Measurements from ENCODE around the gene HPS6.

HPS6 gene

GRCh38 chr10:102038410-102038809 lies 26.7 kb upstream of the HPS6 start:
- Histone ChIP-seq H3K4me3 (replicated peaks; ENCODE audit: insufficient read depth, low read length) (no peak overlapping the region), H3K27me3 (ENCODE audit: insufficient read depth, poor library complexity, severe bottlenecking) (no peaks in the 10 kb centered on the region), H3K27ac (replicated peaks) (no peak overlapping the region)
- no peak for TF ChIP-seq CTCF (IDR thresholded peaks at IDR 0.05; ENCODE audit: insufficient read depth, low read length)
- TF ChIP-seq SPI1 (IDR thresholded peaks at IDR 0.05; ENCODE audit: borderline replicate concordance, low read depth) = no peak
- no peak for TF ChIP-seq GABPA (IDR thresholded peaks at IDR 0.05; ENCODE audit: low read depth)
- no peak for TF ChIP-seq POLR2AphosphoS5 (IDR thresholded peaks at IDR 0.05; ENCODE audit: low read depth)
- TF ChIP-seq REST (IDR thresholded peaks at IDR 0.05; ENCODE audit: insufficient replicate concordance, low read depth) = no peak
- no peak for DNase-seq (ENCODE audit: low read depth in 1 of 2, low spot score in 1 of 2)

GRCh38 chr10:102040305-102041050 lies 24.7 kb upstream of the HPS6 start:
- no peak for DNase-seq (ENCODE audit: low read depth in 1 of 2, low spot score in 1 of 2)
- Histone ChIP-seq H3K4me3 (replicated peaks; ENCODE audit: insufficient read depth, low read length) (no peak overlapping the region), H3K27me3 (ENCODE audit: insufficient read depth, poor library complexity, severe bottlenecking) (no peaks in the 10 kb centered on the region), H3K27ac (replicated peaks) (no peak overlapping the region)
- TF ChIP-seq REST (IDR thresholded peaks at IDR 0.05; ENCODE audit: insufficient replicate concordance, low read depth) = peak; percentile 92
- TF ChIP-seq SPI1 (IDR thresholded peaks at IDR 0.05; ENCODE audit: borderline replicate concordance, low read depth) = no peak

GRCh38 chr10:102045292-102045691 lies 19.9 kb upstream of the HPS6 start:
- Histone ChIP-seq H3K27ac (replicated peaks) (no peak overlapping the region), H3K4me3 (replicated peaks; ENCODE audit: insufficient read depth, low read length) (no peak overlapping the region), H3K27me3 (ENCODE audit: insufficient read depth, poor library complexity, severe bottlenecking) (no peaks in the 10 kb centered on the region)
- DNase-seq (ENCODE audit: low read depth in 1 of 2, low spot score in 1 of 2) = no peak
- TF ChIP-seq CTCF (IDR thresholded peaks at IDR 0.05; ENCODE audit: insufficient read depth, low read length) (no peak), SPI1 (IDR thresholded peaks at IDR 0.05; ENCODE audit: borderline replicate concordance, low read depth) (no peak), REST (IDR thresholded peaks at IDR 0.05; ENCODE audit: insufficient replicate concordance, low read depth) (no peak), POLR2AphosphoS5 (IDR thresholded peaks at IDR 0.05; ENCODE audit: low read depth) (no peak), GABPA (IDR thresholded peaks at IDR 0.05; ENCODE audit: low read depth) (no peak)
